GM19468 (cell line): ENCODE results near the gene SYMPK.
"Not testable (repeated sequence)": the region's sequence is repeated elsewhere in the genome, so short reads cannot be mapped to it uniquely, and the experiment has no call there.

ENCODE experiments used
- ATAC-seq: cut with Tn5 transposase; IDR thresholded peaks from one replicate; pipeline ENCODE4 v1.9.1; 2021; ENCODE audit warnings: mild to moderate bottlenecking, moderate library complexity, moderate number of reproducible peaks; ENCODE audit not compliant: unreplicated experiment; ENCODE audit errors: extremely low read depth

The SYMPK gene

DNA sequence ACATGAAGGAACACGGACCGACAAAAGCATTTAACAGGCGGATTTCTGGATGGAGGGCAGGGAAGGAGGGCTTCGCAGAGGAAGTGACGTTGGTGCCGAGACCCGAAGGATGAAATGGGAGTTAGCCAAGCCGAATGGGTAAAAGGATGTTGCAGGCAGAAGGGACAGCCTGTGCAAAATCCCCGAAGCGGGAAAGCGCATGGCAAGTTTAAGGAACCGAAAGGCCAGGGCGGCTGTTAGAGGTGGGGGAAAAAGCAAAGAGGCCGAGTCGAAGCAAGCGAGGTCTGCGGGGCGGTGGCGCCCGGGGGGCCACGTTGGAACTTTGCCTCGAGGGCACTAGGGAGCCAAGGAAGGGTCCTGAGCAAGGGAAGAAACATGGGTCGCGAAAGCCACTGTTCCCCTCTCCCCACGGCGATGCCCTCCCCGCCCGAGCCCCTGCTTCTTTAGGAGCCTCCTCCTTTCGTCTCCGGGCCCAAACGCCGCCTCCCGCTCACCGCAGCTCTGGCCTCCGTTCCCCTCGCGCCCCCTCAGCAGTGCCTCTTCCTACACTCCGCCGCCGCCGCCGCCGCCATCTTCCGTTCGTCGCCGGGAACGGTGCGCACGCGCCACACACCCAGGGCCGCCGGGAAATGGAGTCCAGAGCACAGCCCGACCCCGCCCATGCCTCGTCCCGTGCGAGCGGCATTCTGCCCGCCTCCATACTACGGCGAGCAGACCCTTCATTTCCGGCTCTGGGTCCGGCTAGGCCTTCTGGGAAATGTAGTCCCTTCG lies at the start of gene SYMPK:
Gene SYMPK (minus strand): TSS at position 584 of the 771 bp plus-strand sequence. CDS start 8,652 bp downstream, outside the sequence.
- peak; percentile 61 for ATAC-seq

DNA sequence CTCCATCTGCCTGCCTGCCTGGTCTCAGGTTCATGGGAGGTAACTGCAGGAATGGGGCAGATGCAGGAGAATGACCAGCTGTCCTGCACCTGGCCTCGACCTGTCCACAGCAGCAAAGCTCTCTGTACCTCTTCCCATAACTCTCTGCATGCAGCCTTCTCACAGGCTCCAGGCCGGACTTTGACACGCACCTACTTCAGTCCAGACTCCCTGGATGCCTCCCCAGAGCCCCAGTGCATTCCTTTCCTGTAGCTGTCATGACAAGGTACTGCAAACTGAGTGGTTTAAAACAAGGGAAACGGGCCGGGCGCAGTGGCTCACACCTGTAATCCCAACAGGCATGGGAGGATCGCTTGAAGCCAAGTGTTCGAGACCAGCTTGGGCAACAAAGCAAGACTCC lies 48.3 kb upstream of the SYMPK start:
- no peak for ATAC-seq

DNA sequence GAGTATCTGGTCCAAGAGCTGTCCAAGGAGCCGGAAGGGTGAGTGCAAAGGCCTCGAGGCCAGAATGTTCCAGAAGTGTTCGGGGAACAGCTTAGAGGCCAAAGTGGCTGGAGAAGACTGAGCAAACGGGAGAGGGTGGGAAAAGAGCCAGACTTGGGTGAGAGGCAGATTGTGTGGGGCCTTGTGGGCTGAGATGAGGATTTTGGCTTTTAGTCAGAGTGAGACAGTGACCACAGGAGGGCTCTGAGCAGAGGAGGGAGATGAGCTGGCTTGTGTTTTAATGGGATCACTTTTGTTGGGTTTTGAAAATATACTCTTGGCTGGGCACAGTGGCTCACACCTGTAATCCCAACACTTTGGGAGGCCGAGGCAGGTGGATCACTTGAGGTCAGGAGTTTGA lies 46.0 kb upstream of the SYMPK start:
- no peak for ATAC-seq

DNA sequence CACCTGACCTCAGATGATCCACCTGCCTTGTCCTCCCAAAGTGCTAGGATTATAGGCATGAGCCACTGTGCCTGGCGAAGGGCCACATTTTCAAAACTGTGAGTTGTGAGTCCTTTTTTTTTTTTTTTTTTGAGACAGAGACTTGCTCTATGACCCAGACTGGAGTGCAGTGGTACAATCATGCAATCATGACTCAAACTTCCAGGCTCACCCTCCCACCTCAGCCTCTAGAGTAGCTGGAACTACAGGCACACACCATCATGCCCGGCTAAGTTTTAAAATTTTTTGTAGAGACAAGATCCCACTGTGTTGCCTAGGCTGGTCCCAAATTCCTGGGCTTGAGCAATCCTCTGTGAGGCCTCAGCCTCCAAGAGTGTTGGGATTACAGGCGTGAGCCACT lies 43.3 kb upstream of the SYMPK start:
- ATAC-seq, result no peak

DNA sequence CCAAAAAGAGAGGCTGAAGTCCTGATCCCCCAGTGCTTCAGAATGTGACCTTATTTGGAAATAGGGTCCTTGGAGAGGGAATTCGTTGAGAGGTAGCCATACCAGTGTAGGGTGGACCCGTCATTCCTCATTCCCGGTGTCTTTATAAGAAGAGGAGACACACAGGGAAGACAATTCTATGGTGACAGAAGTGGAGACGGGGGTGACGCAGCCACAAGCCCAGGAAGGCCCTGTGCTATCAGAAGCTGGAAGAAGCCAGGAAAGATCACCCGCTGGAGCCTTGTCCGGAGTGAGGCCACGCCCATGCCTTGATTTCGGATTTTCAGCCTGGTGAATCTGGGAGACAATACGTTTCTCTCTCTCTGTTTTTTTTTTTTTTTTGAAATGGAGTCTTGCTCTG lies 42.1 kb upstream of the SYMPK start:
- ATAC-seq, result no peak

DNA sequence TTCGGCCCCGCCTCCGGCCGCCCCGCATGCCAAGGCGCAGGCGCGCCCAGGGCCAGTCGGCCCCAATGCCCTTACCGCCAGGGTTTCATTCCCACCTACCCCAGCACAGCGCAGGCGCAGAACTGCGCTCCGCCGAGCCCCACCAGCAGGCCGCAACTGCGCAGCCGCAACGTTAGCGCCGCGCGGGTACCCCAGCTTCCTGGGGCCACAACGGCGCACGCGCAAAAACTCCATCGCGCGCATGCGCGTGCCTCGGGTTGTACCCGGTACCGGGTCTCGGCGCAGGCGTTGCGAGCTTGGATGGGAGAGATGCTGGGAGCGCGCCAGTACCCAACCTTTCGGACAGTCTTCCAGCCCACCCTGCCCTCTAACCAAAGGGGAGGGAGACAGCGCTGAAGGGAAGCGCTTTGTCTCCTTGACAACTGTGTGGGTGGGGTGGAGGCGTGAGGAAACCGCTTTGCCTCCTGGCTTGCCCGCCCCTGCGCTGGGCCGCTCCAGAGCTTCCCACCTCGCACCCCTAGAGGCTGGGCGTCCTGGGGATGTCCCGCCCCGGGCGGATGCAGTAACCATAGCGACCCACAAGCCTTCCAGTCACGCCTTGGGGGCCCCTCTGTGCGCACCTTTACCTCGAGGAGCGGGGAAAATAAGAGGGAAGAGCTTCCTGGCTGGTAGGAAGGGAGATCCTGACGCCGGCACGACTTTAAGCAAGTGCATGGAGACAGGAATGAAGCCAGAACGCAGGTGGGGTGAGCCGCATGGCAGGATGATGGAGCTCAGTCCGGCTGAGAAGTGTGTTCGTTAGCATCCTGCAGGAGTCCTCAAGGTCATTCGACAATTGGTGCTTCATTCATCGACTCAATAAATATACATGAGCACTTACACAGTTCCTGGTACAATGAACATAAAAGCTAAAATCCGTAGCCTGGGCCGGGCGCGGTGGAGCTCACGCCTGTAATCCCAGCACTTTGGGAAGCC lies 40.0 kb upstream of the SYMPK start:
- ATAC-seq, result peak; percentile 74

DNA sequence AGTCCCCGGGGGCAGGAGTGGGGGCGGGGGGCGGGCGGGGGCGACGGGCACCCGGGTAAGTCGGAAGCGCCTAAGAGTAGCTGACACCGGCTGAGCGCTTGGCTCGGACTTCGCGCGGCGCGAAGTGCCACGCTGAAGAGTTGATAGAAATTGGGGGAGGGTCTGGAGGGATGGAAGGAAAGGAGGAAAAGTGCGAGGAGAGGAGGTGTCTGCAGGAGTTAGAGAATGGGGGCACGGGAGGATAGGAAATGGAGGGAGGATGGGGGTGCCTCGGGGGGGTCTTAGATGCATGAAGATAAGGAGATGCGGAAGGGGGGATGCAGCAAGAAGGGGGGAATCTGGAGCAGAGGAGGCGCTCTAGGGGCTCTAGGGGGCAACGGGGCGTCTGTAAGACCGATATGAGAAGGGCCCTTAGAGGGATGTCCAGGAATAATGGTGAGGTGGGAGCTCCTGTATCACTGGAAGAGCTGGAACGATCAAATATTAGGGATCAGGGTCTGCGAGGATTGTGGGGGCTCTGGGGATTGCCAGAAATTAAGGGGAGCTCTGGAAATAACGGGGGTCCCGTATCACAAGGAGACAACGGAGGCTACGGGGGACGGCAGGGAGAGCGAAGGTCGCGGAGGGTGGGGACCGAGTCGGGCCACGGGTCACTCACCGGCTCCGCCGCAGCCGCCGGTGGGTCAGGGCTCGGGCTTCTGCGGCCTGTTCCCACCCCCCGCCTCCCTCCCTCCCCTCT lies 39.1 kb upstream of the SYMPK start, which contains the start of gene MYPOP:
Gene MYPOP (minus strand): TSS at position 702 of the 739 bp plus-strand sequence. CDS start 840 bp downstream, outside the sequence.
- no peak for ATAC-seq

DNA sequence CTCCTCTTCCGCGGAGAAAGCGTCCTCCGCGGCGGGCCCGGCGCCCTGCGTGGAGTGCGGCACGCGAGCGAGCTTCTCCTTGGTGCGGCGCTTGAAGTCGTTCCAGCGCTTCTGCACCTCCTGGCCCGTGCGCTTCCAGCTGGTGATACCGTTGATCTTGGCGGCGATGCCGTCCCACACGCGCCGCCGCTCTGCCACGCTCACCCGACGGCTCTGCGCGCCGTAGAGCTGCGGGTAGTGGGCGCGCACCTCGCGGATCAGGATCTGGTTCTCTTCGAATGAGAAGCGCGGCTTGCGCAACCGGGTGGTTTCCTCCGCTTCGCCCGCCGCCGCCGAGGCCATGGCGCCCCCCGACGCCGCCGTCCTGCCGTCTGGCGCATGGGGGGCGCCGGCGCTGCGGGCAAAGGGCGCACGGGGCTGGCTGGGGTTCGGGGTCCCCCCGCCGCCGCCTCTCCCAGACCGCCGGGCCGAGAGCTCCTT lies 38.5 kb upstream of the SYMPK start:
- ATAC-seq, result no peak

DNA sequence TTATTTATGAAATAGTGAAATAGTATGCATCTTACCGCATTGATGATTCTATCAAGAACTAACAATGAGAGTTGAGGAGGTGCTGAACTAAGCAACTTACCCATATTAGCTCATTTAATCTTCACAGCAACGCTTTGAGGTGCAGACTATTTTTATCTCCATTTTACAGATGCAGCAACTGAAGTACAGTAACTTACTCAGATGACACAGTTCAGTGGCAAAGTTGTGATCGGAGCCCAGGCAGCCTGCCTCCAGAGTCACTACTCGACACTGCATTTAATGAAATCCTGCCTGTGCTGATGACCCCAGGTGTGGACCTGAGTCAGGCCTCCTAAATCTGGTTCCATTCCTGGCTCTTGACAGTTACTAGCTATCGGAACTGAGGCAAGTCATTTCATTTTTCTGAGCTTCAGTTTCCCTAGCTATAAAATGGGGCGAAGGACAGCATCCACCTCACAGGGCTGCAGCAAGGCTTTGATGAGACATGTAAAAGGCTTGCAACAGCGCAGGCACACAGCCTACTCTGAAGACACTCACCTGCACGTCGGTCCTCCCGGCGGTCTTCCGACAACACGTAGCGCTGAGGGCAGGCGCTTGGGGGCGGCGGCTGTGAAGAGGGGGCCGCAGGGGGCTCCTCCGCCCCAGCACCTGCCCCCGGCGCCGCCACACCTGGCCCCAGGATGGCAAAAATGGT lies 37.9 kb upstream of the SYMPK start:
- no peak for ATAC-seq

DNA sequence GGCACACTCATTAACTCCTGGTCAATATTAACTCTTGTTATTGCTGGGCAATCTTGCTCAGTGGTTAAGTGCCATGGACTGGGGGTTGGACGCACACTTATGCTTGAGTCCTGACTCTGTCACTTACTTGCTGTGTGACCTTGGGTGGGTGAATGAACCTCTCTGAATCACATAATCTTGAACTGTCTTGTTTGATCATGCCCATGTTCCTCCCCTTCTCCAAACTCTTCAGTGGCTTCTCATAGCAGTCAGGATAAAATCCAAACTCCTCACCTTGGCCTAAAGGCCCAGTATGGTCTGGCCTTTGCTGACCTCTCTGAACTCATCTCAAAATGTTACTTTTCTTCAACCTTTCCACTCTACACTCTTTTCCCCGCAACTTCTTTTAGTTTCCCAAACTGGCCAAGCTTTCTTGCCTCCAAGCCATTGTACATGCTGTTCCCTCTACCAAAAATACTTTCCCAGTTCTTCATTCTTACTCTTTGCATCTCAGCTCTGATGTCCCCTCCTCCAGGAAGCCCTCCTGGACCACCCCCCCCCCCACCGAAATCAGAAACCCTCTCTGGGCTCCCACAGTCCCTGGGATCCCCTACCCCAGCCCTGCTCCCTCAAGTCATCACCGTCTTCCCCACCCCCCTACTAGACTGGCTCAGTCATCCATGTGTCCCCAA lies 37.1 kb upstream of the SYMPK start:
- no peak for ATAC-seq

DNA sequence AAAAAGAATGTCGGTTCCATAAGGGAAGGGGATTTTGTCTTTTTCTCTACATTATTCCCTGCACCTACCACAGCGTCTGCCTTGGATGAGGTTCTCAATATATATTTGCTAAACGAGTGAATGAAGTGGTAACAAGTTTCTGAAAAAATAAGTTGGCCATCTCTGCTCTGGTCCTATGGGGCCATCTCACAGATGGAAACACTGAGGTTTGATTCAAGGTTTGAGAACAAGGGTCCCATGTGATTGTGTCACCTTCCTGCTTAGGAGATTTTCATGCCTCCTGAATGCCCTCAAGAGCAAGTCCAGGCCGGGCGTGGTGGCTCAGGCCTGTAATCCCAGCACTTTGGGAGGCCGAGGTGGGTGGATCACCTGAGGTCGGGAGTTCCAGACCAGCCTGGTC lies 36.3 kb upstream of the SYMPK start:
- no peak for ATAC-seq

DNA sequence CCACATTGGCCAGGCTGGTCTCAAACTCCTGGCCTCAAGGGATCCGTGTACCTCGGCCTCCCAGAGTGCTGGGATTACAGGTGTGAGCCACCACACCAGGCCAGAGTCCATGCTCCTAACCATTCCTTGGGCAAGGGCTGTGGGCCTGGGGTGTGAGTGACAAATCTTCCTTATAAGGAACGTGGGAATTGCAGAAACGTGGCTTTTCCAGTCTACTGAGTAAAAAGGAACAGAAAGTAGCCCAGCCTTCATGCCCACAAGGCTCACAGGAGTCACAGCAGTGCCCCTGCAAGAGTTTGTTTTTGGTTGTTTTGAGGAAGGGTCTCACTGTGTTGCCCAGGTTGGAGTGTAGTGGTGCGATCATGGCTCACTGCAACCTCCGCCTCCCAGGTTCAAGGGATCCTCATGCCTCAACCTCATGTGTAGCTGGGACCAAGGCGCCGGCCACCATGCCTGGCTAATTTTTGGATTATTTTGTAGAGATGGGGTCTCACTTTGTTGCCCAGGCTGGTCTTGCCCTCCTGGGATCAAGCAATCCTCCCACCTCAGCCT lies 34.4 kb upstream of the SYMPK start:
- ATAC-seq, result no peak

DNA sequence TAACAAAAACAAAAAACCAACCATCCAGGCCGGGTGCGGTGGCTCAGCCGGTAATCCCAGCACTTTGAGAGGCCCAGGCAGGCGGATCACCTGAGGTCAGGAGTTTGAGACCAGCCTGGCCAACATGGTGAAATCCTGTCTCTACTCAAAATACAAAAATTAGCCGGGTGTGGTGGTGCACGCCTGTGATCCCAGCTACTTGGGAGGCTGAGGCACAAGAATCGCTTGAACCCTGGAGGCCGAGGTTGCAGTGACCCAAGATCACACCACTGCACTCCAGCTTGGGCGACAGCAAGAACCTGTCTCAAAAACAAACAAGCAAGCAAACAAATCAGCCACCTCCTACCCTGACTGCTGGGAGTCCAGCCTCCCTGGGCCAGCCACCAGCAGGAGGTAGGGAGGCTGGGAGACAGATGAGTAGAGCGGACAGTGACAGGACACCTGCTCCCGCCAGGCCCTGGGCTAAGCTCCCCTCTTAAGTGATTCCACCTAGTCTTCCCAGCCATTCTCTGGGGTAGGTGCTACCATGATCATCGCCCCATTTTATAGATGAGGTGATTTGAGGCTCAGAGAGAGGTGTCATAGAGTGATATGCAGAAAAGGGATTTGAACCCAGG lies 33.1 kb upstream of the SYMPK start:
- ATAC-seq, result not testable (repeated sequence)

DNA sequence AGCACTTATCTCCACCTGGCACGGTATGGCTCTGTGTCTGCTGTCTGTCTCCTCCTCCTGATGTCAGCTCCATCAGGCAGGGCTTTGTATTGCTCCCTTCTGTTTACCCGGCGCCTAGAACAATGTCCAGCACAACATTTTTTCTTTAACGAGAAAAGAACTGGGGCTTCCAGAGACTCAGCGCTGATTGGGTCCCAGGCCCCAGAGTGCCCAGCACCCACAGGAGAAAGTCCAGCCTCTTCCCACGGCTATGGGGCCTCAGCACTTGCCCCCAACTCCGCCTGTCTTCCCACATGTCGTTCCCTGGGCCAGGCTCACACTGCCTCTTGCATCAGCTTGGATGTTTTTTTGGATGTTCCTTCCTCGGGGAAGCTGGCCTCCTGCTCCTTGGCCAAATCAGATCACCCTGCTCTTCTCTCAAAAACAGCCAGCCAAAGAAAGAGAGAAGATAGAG lies 32.6 kb upstream of the SYMPK start:
- no peak for ATAC-seq

DNA sequence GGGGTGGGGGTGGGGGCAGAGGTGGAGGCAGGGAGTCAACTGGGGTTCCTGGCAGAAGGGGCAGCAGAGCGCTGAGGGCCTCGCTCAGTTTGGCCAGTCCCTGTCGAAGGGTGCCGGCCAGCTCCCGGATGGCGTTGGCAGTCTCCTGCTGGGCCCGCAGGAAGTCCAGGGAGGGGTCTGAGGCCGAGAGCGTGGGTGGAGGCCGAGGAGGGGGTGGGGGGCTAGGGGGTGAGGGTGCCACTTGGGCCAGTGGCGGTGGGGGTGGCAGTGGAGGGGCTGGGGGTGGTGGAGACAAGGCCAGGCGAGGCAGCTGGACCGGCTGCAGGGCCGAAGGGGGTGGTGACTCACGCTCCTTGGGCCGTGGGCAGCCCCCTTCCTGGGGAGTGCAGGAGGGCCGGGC lies 27.9 kb upstream of the SYMPK start:
- no peak for ATAC-seq

DNA sequence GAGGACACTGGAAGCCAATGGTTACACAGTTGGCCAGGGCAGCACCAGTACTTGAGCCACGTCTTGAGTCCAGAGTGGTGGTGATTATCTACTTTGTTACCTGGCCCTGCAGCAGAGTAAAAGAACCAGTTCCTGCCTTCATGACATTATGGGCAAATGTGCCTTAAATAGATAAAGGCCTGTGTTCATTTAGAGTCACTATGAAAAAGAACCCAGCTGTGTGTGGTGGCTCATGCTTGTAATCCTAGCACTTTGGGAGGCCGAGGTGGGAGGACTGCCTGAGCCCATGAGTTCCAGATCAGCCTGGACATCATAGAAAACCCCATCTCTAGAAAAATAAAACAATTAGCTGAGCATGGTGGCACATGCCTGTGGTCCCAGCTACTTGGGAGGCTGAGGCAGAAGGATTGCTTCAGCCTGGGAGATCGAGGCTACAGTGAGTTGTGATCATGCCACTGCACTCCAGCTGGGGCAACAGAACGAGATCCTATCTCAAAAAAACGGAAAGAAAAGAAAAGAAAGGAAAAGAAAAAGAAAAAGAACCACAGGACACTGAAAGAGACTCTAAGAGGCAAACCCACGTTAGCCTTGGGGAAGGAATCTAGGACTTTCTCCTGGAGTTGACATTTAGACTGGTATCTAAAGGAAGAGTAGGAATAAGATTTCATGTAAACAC lies 26.4 kb upstream of the SYMPK start:
- no peak for ATAC-seq

DNA sequence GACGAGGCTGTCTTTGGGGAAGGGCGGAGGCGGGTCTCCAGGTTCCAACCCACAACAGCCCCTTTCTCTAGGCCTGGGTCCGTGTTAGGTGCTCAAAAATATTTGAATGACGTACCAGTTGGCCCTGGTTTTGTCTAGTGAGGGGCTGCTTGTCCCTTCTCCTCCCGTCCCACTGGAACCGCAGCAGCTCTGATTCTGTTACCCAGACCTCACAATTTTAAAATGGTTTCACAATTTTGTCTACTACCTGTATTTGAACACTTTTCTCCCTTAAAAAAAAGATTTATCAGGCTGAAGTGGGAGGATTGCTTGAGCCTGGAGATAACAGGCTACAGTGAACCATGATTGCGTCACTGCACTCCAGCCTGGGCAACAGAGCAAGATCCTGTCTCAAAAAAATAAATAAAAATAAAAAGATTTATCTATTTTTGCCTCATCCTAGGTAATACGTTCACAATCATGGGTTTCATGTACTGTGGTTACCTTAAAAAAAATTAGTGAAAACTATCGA lies 24.3 kb upstream of the SYMPK start:
- no peak for ATAC-seq
